MV-4-11 (cell line): ENCODE results near the gene TMCC2.
"Not testable (repeated sequence)": the region's sequence is repeated elsewhere in the genome, so short reads cannot be mapped to it uniquely, and the experiment has no call there.

Experiments
- DNase-seq: peaks from one replicate; lab custom pipeline; 2025; lab: John Stamatoyannopoulos, UW

TMCC2 gene, protein sequence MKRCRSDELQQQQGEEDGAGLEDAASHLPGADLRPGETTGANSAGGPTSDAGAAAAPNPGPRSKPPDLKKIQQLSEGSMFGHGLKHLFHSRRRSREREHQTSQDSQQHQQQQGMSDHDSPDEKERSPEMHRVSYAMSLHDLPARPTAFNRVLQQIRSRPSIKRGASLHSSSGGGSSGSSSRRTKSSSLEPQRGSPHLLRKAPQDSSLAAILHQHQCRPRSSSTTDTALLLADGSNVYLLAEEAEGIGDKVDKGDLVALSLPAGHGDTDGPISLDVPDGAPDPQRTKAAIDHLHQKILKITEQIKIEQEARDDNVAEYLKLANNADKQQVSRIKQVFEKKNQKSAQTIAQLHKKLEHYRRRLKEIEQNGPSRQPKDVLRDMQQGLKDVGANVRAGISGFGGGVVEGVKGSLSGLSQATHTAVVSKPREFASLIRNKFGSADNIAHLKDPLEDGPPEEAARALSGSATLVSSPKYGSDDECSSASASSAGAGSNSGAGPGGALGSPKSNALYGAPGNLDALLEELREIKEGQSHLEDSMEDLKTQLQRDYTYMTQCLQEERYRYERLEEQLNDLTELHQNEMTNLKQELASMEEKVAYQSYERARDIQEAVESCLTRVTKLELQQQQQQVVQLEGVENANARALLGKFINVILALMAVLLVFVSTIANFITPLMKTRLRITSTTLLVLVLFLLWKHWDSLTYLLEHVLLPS

DNA sequence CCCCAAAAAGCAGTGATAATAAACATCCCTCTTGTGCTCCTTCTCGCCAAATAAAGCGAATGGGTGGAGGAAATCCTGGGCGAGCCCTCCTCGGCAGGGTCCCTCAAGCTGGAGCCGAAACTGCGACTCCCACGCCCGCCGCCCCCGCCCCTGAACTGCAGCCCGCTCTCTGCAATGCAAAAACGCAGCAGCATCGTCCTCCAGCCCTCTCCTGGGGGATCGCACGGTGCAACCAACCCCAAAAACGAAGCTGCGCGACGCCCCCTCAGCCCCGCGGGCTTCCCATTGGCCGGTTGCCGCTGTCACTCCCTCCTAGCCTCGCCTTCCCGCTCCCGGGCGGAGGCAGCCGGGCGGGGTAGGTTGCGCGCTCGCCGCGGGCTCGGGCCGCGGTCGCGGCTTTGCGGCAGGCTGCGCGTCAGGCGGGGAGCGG, at the start of gene TMCC2:
TMCC2 (plus strand) TSS at position 363 of the 430 bp plus-strand sequence. CDS start 619 bp downstream, outside the sequence.
- peak; percentile 36 for DNase-seq

DNA sequence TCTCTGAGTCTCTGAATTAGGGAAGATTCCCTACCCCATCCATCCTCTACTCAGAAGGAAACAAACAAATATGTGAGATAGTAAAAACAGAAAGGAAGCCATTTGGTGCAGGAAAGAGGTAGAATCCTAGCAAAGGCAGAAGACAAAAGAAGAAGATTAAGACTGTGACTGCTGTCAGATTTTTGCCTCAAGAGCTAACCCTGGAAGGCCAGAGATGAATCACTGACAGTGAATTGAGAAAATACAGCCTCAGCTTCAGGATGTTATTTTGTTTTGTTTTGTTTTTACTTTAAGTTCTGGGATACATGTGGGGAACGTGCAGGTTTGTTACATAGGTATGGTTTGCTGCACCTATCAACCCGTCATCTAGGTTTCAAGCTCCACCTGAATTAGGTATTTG, 47.9 kb upstream of the TMCC2 start:
- no peak for DNase-seq

DNA sequence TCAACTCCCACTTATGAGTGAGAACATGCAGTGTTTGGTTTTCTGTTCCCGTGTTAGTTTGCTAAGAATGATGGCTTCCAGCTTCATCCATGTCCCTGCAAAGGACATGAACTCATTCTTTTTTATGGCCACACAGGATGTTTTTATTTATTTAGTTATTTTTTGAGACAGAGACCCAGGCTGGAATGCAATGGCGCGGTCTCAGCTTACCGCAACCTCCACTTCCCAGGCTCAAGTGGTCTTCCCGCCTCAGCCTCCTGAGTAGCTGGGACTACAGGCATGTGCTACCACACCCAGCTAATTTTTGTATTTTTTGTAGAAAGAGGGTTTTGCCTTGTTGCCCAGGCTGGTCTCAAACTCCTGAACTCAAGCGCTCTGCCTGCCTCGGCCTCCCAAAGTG, 47.4 kb upstream of the TMCC2 start:
- DNase-seq: not testable (repeated sequence)

DNA sequence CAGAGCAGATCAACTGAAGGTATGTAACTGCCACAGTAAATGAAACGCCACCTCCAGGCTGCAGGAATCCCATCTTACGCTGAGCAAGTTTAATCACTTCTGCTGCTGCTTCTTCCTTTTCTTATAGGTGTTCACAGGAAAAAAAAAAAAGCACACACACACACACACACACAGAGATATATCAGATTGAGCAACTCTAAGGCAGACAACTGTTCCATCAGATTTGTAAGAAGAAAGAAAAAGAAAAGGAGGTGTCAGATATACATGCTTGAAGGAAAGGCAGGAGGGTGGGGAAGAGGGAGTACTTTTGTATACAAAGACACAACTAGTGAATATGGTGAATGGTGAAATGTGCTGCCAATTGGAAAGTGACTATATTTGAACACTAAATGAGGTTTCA, 44.8 kb upstream of the TMCC2 start:
- no peak for DNase-seq

DNA sequence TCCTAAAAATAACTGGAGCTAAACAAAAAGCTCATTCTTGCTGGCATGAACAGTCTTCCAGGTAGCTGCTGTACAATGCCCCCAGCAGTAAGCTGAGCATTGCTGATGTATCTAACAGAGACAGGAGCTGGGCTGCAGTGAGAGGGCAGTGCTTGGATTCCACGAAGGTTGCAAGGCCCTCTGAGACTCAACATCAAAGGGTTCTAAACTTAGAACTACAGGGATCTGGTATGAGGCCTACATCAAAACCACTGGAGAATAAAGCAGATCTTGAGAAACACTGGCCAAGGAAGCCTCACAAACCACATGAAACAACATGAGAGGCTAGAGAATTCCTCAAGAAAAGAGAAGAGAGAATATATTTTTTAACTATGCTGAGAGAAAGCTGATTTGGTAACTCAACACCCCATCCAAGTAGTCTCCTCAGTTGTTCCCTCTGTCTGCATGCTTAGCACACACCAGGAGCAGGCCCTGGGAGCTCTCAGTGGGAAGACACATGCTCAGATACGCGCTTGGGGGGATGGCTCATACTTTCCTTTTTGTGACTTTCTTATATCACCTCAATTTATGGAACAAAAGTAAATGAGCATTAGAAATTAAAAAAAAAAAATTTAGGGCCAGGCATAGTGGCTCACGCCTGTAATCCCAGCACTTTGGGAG, 43.9 kb upstream of the TMCC2 start:
- peak; percentile 80 for DNase-seq

DNA sequence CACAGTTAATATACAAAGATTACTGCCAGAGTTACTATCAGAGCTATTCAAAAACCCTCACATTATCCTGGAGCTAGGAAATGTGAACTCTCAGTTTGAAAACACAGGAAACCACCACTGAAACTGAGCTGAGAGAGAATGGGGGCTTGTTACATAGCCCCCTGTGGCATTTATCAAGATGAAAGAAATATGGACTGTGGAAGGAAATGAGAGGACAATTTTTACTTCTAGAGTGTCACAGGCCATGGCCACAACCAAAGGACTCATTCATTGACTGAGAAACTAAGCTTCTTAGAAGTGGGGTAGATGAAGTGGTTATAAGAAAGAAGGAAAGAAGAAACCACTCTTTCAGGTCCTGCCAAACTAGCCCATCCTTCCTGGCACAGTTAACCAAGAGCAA, 41.6 kb upstream of the TMCC2 start:
- DNase-seq: no peak

DNA sequence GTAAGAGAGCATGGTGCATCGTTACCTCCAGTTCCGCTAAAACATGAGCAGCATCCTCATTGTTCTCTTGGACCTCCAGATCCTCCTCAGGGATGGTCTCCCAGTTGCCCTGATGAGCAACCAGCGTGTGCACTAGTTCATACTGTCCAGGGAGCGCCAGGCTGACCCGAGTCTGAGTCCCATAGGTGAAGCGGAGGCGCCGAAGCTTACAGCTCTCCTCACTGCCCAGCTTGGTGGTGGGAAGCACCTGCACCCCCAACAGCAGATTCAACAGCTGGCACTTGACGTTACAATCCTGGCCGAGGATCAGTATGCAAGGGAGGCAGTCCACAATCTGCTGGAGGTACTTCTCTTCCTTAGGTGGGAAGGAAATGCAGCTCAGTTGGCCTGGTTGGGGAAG, 40.3 kb upstream of the TMCC2 start:
- DNase-seq: no peak

DNA sequence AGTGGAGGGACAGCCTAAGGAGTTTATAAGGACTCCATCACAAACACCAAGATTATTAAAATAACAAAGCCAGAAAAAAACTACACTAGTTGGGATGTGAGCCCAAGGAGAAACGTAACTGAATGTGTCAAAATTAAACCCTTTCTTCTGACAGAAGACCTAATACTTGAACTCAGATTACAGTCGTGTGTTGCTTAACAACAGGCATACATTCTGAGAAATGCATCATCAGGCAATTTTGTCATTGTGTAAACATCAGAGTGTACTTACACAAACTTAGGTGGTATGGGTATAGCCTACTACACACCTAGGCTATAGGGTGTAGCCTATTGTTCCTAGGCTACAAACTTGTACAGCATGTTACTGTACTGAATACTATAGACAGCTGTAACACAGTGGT, 39.6 kb upstream of the TMCC2 start:
- DNase-seq: no peak

DNA sequence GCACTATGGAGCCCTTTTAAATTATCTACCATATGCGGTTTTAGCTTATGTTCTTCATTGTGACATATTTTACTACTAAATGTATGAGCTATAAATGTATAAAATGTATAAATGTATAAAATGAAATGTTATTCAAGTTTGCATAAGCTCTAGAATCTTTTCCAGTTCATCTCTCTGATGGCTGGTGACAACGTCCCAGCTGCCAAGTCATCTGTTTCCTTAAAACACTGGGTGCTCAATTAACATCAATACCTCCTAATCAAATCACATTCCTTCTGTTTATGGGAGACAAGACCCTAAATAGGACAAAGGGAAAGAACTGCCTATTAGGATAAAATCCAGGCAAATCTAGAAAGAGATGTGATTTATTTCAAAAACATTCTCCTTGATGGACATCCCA, 39.1 kb upstream of the TMCC2 start:
- DNase-seq: no peak

DNA sequence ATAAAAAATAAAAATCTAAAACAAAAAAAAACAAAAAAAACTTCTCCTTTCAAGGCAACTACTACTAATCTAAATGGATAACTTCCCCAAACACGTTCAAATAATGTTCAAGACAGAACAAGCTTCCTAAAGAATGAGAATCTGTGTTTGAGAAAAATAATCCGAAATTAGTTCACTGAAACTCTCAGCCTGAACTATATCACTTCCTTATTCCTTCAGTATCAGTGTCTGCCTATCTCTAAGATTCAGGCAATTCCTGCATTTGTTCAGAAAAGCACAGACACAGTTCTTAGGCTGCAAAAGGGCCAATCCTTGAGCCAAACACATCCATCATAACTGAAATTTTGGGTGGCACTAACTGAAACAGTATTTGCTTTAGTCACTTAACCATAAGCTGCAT, 38.6 kb upstream of the TMCC2 start:
- peak; percentile 21 for DNase-seq

DNA sequence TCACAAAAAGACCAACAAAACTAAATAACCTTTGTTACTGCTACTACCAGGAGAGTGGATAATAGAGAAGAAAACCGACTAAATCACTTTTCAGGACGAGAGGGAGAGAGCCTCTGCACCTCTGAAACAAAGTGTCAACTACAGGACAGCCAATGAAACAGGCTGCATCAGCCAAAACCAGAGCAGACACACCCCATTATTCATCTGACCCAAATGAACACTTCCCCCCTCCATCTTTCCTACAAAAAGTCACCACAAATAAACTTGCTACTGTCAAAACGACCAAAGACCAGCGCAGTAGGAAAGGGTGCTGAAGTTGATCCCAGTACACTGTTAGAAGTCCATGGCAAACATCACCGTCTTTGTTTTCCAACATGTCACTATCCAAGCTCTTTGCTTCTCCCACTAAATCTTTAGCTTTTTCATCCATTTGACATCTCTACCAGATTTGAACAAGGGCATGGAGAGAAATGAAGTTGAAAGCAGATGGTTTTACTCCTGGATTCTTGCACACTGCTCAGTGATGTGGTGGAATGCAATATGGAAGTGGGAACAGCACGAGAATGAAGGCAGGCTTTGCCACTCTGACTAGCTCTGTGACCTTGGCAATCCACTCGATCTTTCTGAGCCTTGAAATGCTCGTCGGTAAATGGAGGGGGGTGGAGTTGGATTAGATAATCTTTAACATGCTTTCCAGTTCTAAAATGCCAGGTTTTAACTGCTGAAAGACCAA, 36.7 kb upstream of the TMCC2 start:
- no peak for DNase-seq

DNA sequence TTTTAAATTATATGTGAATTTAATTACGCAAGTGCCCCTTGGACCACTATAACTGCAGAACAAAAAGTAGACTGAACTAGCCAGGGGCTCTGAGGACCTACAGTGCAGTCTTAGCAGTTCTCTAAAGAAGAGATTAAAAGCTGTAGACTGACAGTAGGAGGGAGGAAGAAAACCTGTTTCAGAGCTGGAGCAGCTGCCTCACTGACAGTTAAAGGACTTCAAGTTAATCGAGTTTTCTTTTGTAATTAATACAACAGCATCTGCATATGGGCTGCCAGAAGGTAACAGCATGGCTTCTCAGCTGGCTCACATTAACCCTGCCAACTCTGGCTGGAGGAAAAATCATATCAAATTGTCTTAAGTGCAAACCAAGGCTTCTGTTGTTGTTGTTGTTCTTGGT, 36.1 kb upstream of the TMCC2 start:
- DNase-seq: no peak

DNA sequence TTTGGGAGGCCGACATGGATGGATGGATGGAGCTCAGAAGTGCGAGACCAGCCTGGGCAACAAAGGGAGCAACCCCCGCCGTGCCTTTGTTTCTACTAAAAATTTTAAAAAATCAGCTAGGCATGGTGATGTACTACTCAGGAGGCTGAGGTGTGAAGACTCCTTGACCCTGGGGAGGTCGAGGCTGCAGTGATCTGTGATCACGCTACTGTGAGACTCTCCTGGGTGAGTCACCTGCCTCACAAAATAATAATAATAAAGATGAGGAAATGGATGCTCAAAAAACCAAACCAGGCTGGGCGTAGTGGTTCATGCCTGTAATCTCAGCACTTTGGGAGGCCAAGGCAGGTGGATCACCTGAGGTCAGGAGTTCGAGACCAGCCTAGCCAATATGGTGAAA, 35.5 kb upstream of the TMCC2 start:
- no peak for DNase-seq

DNA sequence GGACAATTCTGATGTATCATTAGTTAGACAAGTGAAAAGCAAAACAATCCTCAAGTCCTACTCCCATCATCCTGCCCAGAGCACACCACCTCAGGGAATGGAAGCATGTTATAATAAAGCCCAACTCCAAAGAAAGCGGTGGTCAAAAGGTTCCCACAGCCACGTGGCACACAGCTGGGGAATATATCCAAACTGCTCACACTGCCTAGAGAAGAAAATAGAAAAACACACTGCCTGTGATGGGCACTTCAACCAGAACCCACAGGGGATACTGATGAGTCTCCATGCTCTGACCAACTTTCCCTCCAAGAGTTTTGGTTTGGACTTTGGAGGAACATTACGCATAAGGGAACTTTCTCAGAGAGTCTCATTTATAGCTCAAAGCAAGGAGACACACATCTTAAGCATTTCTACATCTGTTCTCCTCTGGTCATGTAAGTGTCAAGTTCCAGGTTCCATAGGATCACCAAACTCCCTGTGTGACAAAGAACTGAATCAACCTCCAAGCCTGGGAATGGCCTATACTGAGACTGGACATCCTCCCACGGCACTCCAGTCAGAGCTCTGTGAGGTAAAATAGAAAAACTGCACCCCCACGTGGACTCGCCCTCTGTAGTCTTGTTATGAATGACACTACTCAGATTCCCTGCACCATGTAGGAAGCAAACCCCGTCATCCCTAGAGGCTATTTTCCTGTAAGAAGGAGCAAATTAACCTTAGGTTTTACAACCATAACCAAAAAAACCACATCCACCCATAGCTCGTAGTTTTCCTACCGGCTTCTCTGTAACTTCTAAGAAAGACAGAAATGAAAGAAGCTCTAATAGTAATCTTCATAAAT, 28.4 kb upstream of the TMCC2 start:
- peak; percentile 48 for DNase-seq

DNA sequence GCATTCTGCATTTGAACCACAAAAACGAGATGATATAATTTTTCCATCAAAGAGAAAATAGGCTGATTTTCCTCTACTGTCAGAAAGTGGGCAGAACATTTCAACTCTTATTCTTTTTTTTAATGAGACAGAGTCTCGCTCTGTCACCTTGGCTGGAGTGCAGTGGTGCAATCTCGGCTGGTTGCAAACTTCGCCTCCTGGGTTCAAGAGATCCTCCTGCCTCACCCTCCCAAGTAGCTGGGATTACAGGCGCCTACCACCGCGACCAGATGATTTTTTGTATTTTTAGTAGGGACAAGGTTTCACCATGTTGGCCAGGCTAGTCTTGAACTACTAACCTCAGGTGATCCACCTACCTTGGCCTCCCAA, 27.8 kb upstream of the TMCC2 start:
- DNase-seq: no peak

DNA sequence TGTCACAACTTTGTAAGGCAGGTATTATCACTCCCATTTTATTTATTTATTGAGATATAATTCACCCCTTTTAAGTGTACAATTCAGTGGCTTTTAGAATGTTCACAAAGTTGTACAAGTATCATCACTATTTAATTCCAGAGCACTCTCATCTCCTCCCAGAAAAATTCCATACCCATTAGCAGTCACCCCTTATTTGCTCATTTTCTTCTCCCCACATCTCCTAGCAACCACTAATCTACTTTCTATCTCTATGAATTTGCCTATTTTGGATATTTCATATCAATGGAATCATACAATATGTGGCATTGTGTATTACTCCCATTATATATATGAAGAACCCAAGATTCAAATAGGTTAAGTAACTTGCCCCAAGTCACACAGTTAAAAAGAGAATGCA, 23.2 kb upstream of the TMCC2 start:
- no peak for DNase-seq

DNA sequence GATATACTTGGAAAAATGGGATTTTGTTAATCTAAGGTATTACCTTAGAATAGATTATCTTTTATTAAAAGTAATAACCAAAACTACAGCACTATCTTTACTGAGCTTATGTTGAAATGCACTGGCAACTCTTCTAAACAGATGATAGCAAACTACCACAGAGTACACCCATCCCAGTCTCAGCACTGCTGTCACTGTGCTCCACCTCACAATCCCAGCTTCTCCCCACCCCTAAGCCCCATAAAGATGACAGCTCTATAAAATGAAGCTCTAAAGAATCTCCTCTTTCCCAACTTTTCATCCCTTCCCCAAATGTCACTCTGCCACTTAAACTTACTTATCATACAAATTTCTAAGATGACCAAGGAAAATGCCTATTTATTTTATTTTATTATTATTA, 22.7 kb upstream of the TMCC2 start:
- no peak for DNase-seq

DNA sequence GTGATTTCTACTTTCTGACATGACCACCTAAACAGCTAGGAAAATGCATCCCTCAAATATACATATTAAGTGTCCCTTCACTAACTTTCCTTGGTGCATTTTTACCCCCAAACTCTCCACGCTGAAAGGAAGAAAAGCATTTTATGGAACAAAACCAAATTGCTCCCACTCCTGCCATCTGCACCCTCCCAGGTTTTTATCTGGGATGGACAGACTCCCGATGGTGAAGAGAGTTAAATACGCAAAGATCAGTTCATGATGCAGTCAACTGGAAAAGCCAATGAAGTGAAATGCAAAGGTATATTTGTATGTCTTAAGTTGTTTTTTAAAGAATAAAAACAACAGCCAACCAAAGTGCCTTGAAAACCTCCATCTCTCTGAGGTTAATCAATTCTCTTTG, 18.9 kb upstream of the TMCC2 start:
- no peak for DNase-seq

DNA sequence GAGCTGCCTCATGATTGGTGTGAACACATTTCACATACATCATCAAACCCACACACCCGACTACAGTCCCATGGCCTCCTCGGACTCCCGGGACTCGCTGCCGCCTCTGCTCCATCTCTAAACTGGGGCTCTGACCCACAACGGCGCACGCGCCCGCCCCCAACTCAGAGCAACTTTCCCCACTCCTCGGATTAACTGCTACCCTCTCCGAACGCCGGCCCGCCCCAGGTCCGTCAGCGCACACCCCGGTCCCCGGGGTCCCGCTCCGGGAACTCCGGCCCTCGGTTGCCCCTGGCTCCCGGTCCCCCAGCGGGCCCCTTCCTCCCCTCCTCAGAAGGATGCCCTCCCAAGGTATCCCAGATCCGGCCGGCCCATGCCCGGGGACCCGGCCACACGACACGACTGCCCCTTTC, 17.0 kb upstream of the TMCC2 start:
- DNase-seq: no peak

DNA sequence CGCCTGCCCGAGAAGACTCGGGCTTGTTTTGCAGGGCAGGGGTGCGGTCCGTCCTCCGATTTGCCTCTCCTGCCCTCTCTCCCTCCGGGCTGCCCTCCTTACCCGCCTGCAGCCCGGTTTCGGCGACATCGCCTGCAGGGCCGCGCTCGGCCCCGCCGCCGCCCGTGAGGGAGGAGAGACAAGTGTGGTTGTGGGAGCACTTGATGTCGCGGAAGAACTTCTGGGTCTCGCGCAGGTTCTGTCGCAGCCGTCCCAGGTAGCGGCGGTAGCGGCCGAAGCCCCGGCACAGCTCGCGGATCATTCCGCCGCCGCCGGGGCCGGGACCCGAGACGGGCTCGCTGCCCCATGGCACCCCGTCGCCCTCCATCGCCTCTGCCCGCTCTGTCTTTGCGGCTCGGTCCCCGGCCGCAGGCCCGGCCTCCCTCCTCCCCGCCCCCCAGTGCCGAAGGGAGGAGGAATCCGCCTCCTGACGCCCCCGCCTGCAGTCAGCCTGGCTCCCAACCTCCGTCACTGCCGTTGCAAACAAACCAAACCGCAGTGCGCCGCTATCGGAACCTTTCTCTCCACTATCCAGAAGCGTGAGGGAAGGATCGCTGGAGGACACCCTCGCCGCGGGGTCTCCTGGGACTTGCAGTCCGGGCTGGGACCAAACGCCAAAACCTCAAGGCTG, 16.4 kb upstream of the TMCC2 start, which contains the start of gene DSTYK:
DSTYK (minus strand) TSS at position 534 of the 670 bp plus-strand sequence; CDS start at position 367, 167 bp downstream.
- peak; percentile 93 for DNase-seq
